Skin epidermis (tissue), 12 donors: ENCODE measurements around the gene RAB39B.
"Not testable (repeated sequence)": the region's sequence is repeated elsewhere in the genome, so short reads cannot be mapped to it uniquely, and the experiment has no call there.

Experiments used
- H3K27ac ChIP-seq, 21 experiments: fragments of 200-600 bp; sonication (generic) in 11 of 21; one replicate each; pipeline ENCODE4 v1.5.0; 2020; ENCODE audit warnings: mild to moderate bottlenecking in 3 of 21, inconsistent platforms in 2 of 21, moderate library complexity in 2 of 21
- H3K4me3 ChIP-seq, 7 experiments: fragments of 200-600 bp; sonication (generic) in 2 of 7; one replicate each; pipeline ENCODE4 v1.5.0; 2020; ENCODE audit warnings: inconsistent platforms in 2 of 7, mild to moderate bottlenecking in 2 of 7, moderate library complexity in 1 of 7

Gene RAB39B, protein sequence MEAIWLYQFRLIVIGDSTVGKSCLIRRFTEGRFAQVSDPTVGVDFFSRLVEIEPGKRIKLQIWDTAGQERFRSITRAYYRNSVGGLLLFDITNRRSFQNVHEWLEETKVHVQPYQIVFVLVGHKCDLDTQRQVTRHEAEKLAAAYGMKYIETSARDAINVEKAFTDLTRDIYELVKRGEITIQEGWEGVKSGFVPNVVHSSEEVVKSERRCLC

DNA sequence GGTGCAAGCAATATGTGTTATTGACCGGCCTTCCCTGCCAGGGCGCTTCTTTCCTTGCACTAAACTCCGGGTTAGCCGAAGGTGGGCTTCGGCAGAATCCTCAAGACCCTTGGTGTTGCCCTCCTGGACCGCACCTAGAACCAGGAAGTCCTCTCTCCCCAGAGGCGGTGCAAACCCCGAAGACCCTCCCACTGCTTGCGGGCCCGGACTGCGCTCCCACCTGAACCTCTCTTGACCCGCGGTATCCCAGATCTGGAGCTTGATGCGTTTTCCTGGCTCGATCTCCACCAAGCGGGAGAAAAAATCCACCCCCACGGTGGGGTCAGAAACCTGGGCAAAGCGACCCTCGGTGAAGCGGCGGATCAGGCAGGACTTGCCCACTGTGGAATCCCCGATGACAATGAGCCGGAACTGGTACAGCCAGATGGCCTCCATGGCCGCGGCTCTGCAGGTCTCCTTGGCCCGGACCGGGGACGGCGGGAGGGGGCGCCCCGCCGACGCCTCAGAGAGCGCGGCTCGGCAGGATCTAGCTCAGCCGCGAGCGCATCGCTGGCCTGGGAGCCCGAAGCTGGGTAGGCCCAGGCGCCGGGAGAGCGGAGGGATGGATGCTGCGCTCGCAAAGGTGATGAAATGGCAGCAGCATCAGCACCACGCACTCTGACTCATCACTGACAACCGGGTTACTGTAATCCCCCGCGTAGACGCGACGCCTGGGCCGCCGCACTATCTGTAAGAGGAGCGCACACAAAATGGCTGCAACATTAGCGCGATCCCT is at the start of gene RAB39B:
Gene RAB39B (minus strand): TSS at position 638 of the 775 bp plus-strand sequence. CDS start 203 bp downstream, at position 435.
- Histone ChIP-seq H3K4me3 (peak within 1 kb of the TSS; percentile 22 to 40 (median 30)), H3K27ac (peak within 1 kb of the TSS in 7 of 21 experiments; percentile 12 to 70 (median 35))

DNA sequence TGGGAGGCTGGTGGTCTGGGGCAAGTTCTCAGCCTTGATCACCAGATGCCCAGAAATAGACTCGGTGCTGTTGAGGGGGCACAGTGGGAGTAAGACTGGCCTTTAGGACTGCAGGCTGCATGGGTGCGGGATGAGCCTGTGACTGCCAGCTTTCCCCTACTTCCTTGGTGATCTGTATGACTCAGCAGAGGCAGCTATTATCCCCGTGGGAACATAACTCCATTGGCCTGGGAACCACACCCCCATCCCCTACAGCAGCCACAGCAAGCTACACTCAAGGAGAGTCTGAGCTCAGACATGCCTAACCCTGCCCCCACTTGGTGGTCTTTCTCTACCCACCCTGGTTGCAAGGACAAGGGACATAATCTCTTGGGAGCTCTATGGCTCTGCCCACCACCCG is 49.5 kb upstream of the RAB39B start:
- no peak overlapping the region for H3K27ac ChIP-seq
- H3K4me3 ChIP-seq, result no peak overlapping the region

DNA sequence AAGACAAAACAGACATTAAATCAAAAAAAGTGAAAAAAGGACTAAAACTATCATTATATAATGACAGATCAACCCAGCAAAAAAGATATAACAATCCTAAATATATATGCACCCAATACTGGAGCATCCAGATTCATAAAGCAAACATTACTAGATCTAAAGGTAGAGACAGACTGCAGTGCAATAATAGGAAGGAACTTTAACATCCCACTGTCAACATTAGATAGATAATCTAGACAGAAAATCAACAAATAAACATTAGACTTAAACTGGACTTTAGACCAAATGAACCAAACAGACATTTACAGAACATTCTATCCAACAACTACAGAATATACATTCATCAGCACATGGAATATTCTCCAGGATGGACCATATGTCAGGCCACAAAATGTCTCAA is 29.5 kb upstream of the RAB39B start:
- Histone ChIP-seq H3K27ac (no peak overlapping the region), H3K4me3 (no peak overlapping the region)

DNA sequence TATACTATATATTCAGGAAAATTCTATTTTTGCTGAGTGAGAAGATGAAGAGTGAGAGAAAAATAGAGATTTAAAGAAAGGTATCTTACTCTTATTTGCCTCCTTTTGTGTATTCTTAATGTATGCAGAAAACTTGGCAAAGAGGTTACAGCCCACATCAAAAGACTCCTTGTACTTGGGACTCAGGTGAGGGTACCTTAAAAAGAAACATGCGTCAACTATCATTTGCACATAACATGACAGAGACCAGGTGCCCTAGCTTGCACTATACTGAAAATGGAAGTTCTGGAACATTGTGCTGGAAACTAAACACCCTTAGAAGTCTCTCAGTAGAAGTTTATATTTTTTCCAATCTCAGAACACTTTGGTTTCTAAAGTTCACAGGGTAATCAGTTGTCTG is 15.6 kb upstream of the RAB39B start:
- H3K4me3 ChIP-seq, result no peak overlapping the region
- no peak overlapping the region for H3K27ac ChIP-seq

DNA sequence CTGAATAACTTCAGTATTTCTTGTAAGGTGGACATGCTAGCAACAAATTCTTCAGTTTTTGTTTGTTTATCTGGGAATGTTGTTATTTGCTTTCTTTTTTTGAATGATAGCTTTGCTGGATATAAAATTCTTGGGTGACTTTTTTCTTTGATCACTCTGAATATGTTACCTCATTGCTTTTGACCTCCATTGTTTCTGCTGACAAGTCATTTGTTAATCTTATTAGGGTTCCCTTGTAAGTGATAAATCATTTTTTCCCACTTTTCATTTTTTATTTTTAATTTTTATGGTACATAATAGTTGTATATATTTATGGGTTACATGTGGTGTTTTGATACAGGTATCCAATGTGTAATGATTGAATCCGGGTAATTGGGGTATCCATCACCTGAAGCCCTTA is 6.7 kb upstream of the RAB39B start:
- Histone ChIP-seq H3K4me3 (no peak overlapping the region), H3K27ac (no peak overlapping the region)

DNA sequence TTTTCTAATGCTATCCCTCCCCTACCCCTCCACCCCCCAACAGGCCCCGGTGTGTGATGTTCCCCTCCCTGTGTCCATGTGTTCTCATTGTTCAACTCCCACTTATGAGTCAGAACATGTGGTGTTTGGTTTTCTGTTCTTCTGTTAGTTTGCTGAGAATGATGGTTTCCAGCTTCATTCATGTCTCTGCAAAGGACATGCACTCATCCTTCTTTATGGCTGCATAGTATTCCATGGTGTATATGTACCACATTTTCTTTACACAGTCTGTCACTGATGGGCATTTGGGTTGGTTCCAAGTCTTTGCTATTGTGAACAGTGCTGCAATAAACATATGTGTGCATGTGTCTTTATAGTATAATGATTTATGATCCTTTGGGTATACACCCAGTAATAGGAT is 3.7 kb upstream of the RAB39B start:
- not testable (repeated sequence) for H3K27ac ChIP-seq, H3K4me3 ChIP-seq

DNA sequence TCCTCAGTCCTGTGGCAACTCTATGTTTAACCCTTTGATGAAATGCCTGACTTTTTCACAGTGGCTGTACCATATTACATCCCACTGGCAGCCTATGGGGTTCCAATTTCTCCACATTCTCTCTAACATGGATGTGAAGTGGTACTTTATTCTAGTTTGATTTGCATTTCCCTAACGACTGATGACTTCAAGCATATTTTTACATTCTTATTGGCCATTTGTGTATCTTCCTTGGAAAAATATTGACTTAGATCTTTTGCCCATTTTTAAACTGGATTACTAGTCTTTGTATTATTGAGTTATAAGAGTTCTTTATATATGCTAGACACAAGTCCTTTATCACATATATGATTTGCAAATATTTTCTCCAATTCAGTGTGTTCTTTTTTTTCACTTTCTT is 2.1 kb upstream of the RAB39B start:
- Histone ChIP-seq H3K27ac (no peak overlapping the region), H3K4me3 (no peak overlapping the region)

DNA sequence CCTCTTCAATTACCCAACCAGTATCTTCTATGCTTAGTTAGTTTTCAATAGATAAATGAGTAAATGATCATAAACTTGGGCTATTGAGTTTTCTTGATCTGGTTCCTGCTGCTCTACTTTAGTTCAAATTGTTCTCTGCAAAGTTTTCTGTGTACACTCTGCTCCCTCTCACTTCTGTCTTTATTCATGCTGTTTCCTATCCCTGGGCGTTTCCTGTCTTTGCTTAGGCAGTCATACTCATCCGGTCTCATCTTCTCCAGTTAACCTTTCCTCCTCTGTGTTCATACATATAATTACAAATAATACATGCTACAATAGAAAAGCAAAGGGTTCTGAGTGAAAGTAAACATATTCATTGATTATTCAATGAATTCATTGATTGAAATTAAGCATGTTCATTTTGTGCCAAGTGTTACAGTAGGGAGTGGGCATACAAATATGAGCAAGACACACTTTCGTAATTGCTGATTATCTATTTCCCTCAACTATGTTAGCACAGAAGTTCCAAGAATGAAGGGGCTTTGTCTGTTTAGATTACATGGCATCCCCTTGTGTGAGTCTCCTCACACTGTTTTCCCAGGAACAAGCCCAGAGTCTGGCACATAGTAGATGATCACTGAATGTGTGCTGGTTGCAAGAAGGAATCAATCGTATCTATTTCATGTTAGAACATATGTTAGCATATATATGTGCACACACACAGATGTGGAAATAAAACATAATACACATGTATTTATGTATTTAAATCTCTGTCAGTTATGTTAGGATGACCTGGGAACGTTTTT is 1.1 kb downstream of the RAB39B start:
- H3K4me3 ChIP-seq, result peak overlapping the region in 2 of 7 experiments; percentile 34 to 40
- peak overlapping the region in 1 of 21 experiments; percentile 70 for H3K27ac ChIP-seq

DNA sequence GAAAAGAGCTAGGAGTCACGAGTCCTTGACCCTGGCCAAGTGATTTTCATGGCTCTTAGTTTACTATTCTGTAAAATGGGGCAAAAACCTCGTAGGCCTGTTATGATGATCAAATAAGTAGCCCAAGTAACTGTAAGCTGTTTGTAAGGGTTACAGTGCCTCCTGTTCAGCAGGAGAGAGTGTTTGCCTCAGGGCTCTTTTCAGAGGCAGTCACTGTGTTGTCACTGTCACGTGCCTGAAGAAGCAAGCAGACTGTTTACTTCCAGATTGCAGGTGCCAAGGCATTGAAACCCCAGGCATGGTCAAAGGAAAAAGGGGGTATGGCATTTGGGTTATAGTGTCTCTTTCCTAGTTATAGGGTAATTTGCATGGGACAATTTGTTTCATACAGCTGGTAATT is 4.5 kb downstream of the RAB39B start:
- H3K4me3 ChIP-seq, result no peak overlapping the region
- H3K27ac ChIP-seq, result no peak overlapping the region

DNA sequence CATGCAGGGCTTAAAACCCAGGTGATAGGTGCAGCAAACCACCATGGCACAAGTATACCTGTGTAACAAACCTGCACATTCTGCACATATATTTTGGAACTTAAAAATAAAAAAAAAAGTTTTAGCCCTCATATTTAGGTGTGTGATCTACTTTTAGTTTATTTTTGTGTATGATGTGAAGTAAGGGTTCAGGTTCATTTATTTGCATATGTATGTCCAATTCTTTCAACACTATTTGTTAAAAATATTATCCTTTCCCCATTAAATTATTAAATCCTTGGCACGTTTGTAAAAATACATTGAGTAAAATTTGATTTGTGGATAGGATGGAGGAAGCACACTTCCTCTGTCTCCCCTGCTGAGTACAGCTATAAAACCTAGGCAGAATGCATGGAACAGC is 12.9 kb downstream of the RAB39B start:
- no peak overlapping the region for H3K27ac ChIP-seq
- H3K4me3 ChIP-seq, result no peak overlapping the region

DNA sequence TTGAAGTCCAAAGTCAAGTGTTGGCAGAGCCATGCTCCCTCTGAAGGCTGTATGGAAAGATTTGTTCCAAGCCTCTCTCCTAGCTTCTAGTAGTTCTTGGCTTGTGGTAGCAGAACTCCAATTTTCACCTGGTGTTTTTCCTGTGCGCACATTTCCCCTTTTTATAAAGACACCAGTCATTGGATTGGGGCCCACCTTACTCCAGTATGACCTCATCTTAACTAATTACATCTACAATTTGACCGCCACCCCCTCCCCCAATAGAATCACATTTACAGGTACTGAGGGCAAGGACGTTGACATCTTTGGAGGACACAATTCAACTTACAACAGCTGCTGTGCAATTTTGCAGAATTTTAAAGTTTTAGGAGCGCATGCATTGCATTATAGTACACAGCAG is 16.8 kb downstream of the RAB39B start:
- Histone ChIP-seq H3K27ac (no peak overlapping the region), H3K4me3 (no peak overlapping the region)

DNA sequence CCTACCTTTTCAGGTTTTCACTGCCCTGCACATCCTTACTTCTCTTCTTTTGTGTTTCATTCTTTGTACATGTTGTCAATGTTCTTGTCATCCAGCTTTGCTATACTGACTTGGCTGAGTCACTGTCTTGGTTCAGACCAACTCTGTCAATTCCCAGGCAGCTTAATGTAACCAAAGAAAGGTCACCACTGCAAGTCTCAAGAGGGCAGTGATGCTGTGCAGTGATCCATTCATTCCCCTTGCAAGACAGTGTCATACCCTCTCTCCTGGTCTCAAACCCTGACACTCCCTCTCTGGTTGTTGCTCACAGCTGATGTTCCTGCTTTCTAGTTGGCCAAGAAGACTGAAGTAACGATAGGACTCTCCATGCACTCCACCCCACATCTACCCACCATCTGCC is 17.5 kb downstream of the RAB39B start:
- Histone ChIP-seq H3K27ac (no peak overlapping the region), H3K4me3 (no peak overlapping the region)

DNA sequence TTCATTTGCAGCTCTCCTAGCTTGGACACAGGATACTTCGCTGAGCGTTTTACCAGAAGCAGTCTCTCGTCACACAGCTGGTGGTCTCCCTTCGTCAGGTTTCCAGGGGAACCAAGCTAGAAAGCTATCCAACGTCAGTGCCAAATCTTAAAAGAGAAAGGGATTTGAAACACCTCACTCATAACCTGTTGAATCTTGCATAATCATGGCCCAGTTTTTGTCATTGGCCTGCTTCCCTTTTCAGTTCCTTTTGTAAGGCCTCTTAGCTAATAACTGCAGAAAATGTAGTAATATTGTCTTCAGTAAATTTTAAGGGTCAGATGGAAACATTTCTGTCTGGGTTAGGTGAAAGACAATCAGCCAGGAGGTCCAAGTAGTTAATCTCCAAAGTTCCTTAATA is 22.0 kb downstream of the RAB39B start:
- no peak overlapping the region for H3K4me3 ChIP-seq
- H3K27ac ChIP-seq, result no peak overlapping the region

DNA sequence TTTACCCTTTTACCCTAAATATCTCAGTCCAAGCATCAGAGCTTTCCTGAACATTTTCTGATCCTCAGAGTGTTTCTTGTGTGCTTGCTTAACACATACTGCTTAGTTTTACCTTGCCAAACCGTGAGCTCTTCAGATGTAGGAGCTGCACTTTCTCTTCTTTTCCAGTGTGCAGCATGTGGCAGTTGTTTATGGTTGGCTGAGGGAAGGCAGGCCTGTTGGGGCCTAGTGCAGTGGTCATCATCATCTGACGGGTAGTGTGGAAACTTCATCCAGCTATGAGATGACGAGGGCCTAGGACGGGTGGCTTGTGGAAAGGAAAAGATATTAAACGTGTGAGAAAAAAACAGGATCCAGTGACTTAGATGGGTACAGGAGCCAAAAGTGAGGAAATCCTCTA is 26.6 kb downstream of the RAB39B start:
- no peak overlapping the region for H3K27ac ChIP-seq
- no peak overlapping the region for H3K4me3 ChIP-seq

DNA sequence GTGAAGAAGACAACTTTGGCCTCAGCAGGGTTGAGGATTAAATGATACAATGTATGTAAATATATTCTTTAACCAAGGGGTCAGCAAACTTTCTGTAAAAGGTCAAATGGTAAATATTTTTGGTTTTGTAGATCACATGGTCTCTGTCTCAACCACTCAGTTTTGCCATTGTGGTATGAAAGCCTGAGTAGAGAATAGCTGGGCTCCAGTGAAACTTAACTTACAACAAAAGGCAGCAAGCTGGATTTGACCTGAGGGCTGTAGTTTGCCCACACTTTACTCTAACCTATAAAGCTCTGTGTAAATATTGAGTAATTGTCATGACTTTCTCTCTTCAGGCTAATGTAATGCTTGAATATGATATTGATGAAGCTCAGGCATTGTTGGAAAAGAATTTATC is 28.4 kb downstream of the RAB39B start:
- H3K4me3 ChIP-seq, result no peak overlapping the region
- H3K27ac ChIP-seq, result no peak overlapping the region

DNA sequence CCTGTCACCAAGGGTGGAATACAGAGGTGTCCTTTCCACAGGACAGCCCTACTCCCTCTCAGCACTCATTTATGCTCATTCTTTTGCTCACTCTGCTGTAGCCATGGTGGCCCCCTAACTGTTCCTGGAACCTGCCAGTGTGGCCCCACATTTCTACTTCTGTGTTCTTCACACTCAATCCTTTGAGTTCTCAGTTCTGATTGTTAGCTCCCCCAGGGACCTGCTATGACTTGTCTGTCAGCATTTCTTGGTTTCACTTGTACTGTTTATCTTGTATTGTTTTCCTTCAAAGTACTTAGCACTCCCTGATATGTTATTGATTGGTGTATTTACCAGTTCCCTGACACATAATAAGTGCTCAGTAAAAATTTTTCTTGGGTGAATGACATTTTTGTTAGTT is 33.1 kb downstream of the RAB39B start:
- Histone ChIP-seq H3K4me3 (no peak overlapping the region), H3K27ac (no peak overlapping the region)

DNA sequence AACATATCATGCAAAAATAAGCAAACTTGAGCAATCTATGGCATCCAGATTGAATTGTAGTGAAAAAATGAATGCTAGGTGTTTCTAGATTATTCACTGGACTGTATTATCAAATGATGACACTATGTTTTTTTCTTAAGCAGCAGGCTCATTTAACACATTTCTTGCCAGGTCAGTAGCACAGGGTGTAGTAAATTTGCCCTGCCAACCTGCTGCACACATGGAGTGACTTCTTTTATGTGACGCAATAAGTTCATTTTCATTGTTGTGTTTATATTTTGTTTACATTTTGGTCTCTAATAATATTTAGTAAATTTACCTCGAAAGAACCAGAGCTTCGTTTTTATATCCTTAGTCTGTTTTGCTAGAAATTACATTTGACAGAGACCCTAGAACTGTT is 38.5 kb downstream of the RAB39B start:
- H3K27ac ChIP-seq, result no peak overlapping the region
- no peak overlapping the region for H3K4me3 ChIP-seq

DNA sequence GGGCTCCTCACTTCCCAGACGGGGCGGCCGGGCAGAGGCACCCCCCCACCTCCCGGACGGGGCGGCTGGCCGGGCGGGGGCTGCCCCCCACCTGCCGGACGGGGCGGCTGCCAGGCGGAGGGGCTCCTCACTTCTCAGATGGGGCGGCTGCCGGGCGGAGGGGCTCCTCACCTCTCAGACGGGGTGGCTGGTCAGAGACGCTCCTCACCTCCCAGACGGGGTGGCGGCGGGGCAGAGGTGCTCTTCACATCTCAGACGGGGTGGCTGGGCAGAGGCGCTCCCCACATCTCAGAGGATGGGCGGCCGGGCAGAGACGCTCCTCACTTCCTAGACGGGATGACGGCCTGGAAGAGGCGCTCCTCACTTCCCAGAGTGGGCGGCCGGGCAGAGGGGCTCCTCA is 40.5 kb downstream of the RAB39B start:
- not testable (repeated sequence) for H3K4me3 ChIP-seq, H3K27ac ChIP-seq

DNA sequence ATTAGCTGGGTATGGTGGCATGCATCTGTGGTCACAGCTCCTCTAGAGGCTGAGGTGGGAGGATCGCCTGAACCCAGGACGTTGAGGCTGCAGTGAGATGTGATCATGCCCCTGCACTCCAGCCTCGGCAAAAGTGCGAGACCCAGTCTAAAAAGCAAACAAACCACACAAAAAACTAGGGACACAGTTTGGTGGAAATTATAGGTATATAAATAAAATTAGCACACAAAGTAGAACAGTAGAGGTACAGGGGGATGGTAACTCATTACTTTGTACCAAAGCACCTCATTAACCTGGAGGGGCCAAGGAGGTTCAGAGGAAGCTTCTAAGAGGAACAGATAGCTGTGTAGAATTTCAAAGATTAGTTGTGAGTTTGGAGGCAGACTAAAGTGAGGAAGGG is 42.9 kb downstream of the RAB39B start:
- Histone ChIP-seq H3K27ac (no peak overlapping the region), H3K4me3 (no peak overlapping the region)

DNA sequence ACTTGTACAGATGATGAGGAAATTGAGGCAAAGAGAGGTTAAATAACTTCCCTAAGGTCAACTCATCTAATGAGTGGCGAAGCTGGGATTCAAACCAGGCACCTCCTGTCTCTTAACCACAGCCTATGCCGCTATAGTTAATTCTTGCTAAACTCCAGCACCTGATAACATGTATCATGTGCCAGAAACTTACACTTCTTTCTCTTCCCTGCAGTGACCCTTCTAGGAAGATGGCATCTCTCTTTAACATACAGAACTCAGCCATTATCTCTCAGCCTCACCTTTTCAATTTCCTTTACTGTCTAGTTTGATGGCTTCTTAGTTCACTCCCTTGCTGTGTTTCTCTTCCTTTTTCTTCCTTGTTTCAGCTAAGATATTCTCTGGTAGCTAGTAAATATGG is 45.5 kb downstream of the RAB39B start:
- H3K27ac ChIP-seq, result no peak overlapping the region
- H3K4me3 ChIP-seq, result no peak overlapping the region

DNA sequence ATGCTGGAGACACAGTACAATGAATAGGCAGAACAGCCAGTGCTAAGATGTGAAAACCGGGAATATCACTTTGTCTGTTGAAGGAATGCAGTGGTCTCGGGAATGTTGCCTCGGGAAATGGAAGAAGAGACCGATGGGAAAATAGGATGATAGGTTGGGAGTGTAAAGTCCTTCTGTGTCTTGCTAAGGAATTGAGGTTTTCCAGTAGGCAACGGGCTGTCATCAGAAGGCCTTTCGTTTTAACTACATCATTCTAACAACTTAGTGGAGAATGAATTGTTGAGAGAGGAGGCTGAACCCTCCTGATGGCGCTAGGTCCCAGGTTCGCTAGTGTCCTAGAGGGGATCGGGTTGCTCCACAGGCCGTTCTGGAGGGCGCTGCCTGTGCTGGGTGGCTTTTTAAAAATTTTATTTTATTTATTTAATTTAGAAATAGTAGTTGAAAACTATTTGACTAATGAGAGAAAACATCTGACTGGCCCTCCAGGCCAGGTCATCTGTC is 47.3 kb downstream of the RAB39B start:
- Histone ChIP-seq H3K4me3 (peak overlapping the region; percentile 60 to 83 (median 69)), H3K27ac (peak overlapping the region in 20 of 21 experiments; percentile 72 to 94 (median 89))
